NCI-H345 treated with DMSO at 0.1 percent for 48 hours (cell line): Measurements from ENCODE around the gene HINT3.
"Not testable (repeated sequence)": the region's sequence is repeated elsewhere in the genome, so short reads cannot be mapped to it uniquely, and the experiment has no call there.

Experiments
- DNase-seq: peaks from one replicate; lab custom pipeline; 2025; ENCODE audit not compliant: unreplicated experiment; lab: John Stamatoyannopoulos, UW

The HINT3 gene

DNA sequence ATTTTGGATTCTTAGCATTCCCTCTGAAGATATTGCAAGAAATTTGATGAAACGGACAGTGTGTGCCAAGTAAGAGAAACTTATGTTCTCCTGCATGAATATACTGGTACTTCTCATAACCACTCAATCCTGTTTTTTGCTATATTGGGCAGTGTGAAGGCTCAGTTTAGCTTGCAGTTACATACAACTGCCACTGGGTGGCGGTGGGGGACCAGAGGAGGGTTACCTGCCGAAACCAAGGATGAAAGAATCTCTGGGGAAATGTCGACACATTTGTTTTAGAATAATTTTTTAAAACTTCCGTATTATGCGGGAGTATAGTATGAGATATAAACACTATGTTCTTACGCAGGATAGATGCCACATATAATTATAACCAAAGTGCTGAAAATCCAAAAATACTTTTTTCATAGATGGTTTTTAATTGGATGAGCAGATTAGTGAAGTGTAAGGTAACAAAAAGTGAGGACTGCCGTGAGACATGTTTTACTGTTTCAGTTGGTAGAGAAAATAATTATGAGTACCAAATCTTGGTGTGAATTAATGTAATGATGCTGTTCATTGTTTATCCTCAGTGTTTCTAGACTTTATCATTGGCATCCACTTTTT lies 39.5 kb downstream of the HINT3 start:
- peak; percentile 56 for DNase-seq

DNA sequence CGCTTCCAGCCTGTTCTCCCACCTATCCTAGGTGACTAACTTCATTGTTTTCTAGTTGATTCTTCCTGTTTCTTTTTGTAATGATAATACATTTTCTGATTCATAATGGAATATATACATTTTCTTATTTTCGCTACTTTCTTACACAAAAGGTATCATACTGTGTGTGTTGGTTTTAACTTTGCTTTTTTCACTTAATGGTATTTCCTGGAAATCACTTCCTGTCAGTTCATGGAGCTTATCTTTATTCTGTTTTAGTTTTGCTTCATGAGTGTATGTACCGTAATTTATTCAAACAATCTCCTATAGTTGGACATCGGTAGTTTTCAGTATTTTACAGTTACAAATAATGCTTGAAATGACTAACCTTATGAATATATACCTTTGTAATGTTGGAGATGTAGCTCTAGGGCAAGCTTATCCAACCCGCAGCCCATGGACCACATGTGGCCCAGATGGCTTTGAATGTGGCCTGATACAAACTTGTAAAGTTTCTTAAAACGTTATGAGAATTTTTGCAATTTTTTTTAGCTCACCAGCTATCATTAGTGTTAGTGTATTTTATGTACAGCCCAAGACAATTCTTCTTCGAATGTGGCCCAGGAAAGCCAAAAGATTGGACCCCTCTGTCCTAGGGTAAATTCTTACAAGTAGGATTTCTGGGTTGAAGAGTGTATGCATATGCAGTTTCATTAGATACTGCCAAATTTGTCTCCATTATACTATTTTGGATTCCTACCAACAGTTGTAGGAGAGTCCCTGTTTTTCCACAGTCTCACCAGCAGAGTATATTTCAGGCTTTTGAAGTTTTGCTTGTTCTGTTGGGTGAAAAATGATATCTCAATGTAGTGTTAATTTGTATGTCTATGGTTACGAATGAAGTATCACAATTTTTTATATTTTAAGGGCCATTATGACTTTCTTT lies 46.4 kb downstream of the HINT3 start:
- DNase-seq, result no peak

DNA sequence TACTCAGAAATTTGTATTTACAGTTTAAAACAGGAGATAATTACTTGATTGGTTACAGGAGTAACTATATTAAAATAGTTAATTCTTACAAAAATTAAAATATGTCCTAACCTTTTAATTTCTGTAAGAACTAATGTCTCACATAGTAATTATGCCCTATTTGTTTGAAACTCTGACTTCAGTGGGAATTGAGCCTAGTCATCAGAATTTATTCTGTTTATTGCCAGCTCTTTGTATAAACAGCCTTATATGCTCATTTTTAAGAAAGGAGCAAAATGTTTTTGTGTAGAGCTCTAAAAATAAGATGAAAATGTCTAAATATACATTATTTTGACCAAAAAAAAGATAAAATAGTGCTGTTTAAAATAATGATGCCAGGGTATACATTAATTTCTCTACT lies 51.2 kb downstream of the HINT3 start:
- DNase-seq, result no peak

DNA sequence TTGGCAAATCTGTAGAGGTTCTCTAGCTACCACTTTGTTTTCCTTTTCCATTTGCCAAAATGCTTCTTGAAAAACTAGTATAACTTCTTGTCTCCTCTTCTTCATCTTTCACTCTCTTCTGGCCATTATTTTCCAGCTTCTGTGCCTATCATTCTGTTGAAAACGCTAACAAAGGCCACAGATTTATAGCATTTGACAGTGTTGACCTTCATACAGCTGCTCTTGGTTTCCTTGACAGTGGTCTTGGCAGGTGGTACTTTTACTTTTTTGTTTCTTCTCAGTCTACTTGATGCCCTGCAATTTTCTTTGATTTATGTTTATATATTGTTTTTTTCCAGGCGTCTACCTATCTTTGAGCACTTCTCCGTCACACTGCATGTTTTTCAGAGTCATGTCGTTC lies 53.5 kb downstream of the HINT3 start:
- DNase-seq, result no peak

DNA sequence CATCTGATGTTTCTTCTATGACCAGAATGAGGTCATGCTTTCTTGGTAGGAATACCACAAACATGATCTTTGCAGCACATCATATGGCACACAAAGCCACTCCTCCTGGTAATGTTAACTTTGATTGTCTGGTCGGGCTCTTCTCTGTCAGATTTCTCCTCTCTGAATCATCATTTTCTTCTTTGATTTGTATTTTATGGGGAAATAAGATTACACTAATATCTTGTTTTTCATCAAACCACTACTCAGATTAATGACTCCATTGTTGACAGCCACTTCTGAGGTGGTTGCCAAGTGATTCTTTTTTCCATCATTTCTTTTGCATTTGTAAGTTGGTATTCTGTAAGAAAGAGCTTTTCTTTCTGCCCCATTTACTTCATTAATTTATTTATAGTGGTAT lies 59.3 kb downstream of the HINT3 start:
- no peak for DNase-seq

DNA sequence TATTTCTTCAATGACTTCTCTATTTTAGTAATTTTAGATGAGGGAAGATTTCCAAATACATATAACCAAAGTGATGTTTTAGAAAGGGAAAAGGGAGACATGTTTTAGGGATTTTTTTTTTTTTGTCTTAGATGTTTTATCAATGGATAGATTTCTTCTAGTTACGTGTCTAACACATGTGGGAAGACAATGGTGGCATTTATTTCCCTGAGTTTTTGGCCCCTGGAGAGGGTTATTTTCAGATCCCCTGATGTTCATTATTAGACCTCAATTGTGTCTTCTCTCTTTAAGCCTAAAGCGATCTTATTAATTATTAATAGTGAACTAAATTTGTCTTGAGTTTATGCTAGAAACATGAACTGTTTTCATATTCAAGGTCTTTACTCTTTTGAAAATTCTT lies 60.0 kb downstream of the HINT3 start:
- DNase-seq, result no peak

DNA sequence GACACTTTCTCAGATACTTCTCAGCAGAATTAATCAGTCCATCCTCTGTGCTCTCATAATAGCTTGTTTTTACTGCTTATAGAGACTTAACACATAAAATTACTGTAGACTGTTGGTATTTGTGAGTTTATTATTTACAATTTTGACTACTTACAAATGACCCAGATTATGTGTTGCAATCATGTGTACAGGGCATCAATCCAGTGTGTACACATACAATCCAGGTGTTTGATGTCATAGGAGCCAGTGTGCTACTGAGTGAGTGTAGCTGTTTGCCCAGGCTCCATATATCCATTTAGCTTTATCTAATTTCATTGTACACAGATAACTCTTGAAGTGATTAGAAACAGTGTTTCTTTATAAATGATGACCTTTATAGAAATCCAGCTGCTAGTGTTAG lies 61.1 kb downstream of the HINT3 start:
- no peak for DNase-seq

DNA sequence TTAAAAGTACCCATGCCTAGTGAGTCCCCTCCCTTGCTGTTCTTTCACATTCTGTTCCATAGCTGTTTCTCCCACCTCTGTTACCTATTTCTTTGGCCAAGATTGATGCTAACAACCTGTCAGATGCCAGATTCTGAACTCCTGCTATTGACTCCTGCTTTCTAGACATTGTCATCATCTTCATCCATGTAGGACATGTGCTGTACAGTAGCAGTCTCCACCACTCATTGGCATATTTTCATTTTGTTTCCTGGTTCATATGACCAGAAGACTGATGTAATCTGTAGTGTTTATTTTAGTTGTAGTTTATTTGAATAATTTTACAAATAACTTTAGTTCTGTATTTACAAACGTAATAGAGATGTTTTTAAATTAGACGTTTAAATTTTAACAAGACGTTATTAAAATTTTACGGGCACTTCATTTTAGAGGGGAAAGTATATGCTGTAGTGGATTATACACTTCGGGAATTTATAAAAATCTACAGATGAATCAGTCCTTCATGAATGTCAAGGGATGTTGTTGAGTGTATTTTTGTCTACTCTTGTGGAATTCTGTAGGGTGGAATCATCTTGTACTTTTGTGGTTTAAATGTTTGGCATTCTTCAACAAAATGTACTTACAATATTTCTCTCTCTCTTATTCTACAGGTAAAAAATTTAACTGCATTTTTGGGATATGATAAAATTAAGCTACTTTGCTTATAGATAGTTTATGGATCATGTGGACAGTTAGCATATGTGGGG lies 63.9 kb downstream of the HINT3 start:
- no peak for DNase-seq

DNA sequence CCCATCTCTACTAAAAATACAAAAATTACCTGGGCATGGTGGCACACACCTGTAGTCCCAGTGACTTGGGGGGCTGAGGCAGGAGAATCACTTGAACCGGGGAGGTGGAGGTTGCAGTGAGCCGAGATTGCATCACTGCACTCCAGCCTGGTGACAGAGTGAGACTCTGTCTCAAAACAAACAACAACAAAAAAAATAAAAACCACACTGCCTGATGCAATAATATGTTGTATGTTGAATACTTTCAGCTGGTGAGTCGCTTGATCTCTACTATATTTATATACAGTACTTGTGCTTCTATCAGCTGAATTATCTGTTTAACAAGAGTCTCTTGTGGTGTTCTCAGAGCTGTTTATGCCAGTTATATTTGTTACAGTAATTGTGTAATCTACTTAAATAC lies 66.9 kb downstream of the HINT3 start:
- not testable (repeated sequence) for DNase-seq

DNA sequence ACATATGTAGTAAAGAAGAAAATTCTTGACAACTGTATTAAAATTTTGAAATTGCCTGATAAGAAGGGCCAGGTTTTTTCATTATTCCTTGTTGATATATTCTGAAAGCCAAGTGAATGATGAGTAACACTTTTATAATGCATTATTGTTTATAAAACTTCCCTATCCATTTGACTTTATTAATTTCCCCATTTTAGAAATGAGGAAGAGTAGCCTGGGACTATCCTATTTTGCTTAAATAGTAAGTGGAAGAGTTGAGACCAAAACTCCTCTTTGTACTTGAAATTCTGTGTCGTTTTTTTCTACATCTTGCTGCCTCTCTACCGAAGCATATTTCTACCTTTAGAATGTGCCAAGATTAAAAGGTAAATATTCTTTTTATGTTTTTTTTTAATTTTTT lies 69.4 kb downstream of the HINT3 start:
- no peak for DNase-seq

DNA sequence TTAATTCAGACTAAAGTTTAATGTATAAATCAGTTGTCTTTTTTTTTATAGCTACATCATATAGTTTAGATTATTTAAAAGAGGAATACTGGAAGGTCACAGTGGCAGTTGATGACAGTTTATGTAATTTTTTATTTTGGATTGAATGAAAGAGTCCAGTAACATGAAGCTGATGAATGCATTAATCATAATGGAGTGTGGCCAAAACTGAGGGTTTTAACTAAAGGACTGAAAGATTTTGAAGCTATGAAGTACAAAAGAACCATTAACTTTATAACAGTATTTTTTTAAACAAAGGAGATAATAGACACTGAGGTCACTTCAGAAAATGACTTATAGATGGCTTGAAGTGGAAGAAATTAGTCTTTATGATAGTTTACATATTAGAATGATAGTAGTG lies 71.0 kb downstream of the HINT3 start:
- no peak for DNase-seq
